Measurements from ENCODE around the gene GAL. TPM values are rescaled to one million over a fixed set of nuclear protein-coding genes. Genes with fewer than 3 reads are reported as not detected.

The GAL gene
- total RNA-seq, 2 experiments from 2014 or later, result not detected

DNA sequence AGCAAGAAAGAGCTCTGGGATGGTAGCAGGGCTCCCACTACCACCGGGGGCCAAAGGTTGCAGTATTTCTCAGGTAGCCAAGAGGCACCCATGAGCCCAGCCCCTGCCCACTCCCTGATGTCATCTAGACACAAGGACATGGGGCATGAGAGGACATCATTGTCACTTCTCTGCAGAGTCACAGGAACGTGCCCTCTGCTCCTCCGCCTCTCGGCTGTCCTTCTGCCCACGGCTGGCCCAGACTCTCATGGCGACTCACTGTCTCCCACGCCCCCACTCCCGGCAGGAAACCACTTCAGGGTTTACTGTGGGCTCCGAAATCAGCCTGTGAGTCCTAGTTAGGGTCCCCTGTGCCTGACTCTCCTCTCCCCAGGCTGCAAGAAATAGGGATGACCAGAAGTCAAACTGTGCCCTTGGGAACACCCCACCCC is 1.8 kb upstream of the GAL start:
- no peak overlapping the region for H3K4me3 Mint-ChIP-seq
- H3K27ac Mint-ChIP-seq, result no peak overlapping the region
- peaks cover 48% of the 10 kb centered on the region for H3K27me3 Mint-ChIP-seq
- no peaks in the 10 kb centered on the region for H3K9me3 Mint-ChIP-seq
- H3K4me1 Mint-ChIP-seq, result no peaks in the 10 kb centered on the region
- ATAC-seq (ENCODE audit: low read depth) (no peak), DNase-seq (no peak)
- no peaks in the 10 kb centered on the region for H3K36me3 Mint-ChIP-seq
- POLR2A ChIA-PET, result no interaction called here

DNA sequence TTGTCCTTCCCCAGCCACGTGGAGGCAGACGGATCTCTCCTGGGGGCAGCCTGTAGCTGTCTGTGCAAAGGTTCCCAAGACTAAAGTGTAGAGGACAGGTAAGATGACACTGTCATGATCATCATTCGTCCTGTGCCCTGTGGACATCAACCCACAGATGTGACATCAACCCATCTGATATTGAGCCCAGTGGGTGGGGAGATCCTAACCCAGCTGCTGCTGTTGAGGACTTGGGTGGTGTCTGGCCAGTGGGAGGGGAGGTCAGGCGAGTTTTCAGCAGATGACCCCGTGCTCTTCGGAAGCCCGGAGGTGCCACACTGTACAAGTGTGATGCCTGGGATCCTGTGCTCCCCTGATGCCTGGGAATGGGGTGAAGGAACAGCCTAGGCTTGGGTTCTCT is 1.2 kb upstream of the GAL start:
- Mint-ChIP-seq H3K27me3 (peaks cover 51% of the 10 kb centered on the region), H3K4me1 (no peaks in the 10 kb centered on the region), H3K27ac (no peak overlapping the region), H3K4me3 (no peak overlapping the region), H3K36me3 (no peaks in the 10 kb centered on the region), H3K9me3 (no peaks in the 10 kb centered on the region)
- ATAC-seq (ENCODE audit: low read depth) (no peak), DNase-seq (no peak)
- POLR2A ChIA-PET, result no interaction called here

DNA sequence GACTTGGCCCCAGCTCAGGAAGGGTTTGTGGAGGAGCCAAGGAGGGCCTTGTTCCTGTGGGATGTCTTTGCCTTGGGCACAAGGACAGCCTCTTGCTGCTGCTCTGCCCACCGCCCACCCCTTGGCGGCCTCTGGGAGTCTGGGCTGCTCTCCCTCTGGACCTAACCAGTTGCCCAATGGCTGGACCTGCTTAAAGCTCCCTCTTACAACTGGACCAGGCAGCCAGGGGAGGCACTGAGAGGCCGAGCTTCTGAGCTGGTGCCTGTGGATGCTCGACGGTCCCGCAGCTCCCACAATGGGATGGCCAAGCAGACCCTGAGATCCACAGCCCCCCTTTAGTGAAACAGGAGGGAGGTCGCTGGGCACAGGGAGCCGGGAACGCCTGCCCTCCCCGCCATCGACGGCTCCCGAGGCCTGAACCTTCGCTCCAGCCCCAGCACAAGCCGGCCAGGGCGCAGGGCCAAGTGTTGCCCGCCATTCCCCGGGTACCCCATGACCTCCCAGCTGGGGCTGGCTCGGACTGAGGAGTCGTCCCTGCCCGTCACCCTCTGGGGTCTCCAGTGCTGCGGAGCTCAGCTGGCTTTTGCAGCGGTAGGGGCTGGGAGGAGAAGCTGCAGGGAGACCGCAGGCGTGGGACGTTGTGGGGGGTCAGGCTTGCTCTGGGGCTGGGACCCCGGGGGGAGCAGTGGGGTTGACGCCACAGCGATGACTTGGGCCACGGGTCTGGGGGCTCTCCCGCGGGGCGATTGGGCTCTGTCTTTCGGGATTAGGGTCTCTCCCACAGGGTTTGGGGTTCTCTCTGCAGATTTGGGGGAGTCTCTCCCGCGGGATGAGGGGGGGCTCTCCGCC is 584 bp upstream of the GAL start:
- Mint-ChIP-seq H3K9me3 (no peaks in the 10 kb centered on the region), H3K4me3 (no peak overlapping the region), H3K36me3 (no peaks in the 10 kb centered on the region), H3K4me1 (no peaks in the 10 kb centered on the region), H3K27me3 (peaks cover 54% of the 10 kb centered on the region), H3K27ac (no peak overlapping the region)
- ATAC-seq (ENCODE audit: low read depth) (no peak), DNase-seq (no peak)
- POLR2A ChIA-PET, result no interaction called here

DNA sequence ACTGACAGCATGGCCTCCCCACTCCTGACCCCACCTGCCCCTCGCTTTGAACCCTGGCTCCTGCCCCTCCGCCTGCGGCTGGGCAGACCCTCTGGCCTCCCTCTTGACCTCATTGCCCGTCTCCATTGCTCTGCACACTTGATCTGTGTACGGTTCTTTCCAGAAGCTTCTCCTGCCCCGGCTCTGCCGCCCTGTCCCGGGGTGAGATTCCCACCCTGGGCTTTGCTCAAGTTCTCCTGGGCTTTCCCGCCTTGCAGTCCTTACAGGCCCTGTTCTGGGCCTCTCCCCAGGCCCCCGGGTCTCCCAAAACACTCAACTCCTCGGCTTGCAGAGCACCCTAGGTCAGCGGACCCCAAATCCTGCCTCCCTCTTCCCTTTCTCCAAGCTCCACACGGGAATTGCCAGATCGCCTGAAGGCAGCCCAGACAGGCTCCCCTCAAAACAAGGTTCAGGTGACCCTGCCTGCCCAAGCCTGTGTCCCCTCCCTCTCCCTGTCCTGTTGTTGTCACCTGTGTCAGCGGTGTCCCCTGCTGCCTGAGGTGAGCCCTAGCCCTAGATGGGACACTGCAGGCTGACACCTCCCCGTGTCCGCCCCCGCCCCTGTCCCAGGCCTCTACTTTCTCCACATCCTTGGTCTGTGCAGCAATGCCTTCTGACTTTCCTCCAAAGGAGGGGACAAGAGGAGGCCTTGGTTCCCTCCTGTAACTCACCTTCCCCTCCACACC is 1.5 kb downstream of the GAL start:
- Mint-ChIP-seq H3K9me3 (no peaks in the 10 kb centered on the region), H3K36me3 (no peaks in the 10 kb centered on the region), H3K27ac (no peak overlapping the region), H3K4me1 (peaks cover 7% of the 10 kb centered on the region), H3K27me3 (peaks cover 71% of the 10 kb centered on the region), H3K4me3 (no peak overlapping the region)
- ATAC-seq (ENCODE audit: low read depth) (no peak), DNase-seq (no peak)
- POLR2A ChIA-PET, result no interaction called here

DNA sequence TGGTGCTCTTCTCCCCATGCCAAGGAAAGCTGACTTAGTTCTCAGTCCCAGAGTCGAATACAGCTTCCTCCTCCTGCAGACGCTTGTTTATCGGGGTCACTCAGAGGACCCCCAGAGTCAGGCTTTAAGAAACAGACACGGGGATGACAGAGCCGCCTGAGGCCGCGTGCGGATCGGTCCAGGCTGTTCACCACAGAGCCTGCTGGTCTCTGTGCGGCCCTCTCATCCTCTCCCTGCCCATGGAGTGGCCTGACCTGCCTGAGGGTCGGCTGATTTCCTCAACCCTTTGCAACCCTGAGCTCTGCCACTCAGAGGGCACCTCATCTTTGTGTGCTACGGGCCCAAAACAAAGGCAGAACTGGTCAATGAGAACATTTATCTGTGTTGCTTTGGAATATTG is 2.1 kb downstream of the GAL start:
- H3K36me3 Mint-ChIP-seq, result no peaks in the 10 kb centered on the region
- H3K27me3 Mint-ChIP-seq, result peaks cover 76% of the 10 kb centered on the region
- no peak for ATAC-seq (ENCODE audit: low read depth)
- H3K4me1 Mint-ChIP-seq, result peaks cover 13% of the 10 kb centered on the region
- no peak overlapping the region for H3K4me3 Mint-ChIP-seq
- H3K9me3 Mint-ChIP-seq, result no peaks in the 10 kb centered on the region
- POLR2A ChIA-PET, result no interaction called here
- no peak overlapping the region for H3K27ac Mint-ChIP-seq
- no peak for DNase-seq

DNA sequence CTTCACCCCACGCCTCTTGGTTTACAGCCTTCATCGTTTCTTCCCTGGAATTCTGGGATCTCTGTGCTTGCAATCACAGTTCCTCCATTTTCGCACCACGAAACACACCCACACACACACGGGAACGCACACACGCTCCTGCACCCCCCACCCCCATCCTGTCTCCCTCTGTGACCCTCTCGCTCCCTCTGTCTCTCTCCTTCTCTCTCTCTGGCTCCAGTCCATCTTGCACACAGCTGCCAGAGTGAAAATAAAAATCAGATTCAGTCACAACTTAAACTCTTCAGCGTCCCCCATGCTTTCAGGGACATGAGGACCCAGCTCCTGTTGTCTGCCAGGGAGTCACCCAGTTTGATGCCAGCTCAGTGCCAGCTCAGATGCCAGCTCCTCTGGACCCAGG is 3.0 kb downstream of the GAL start:
- no peaks in the 10 kb centered on the region for H3K36me3 Mint-ChIP-seq
- H3K27ac Mint-ChIP-seq, result no peak overlapping the region
- H3K4me3 Mint-ChIP-seq, result no peak overlapping the region
- no peak for ATAC-seq (ENCODE audit: low read depth)
- DNase-seq, result no peak
- peaks cover 14% of the 10 kb centered on the region for H3K4me1 Mint-ChIP-seq
- no peaks in the 10 kb centered on the region for H3K9me3 Mint-ChIP-seq
- POLR2A ChIA-PET, result no interaction called here
- H3K27me3 Mint-ChIP-seq, result peaks cover 69% of the 10 kb centered on the region

GRCh38 chr11:68687986-68688385 is 3.6 kb downstream of the GAL start:
- H3K36me3 Mint-ChIP-seq, result no peaks in the 10 kb centered on the region
- no peak overlapping the region for H3K4me3 Mint-ChIP-seq
- ATAC-seq (ENCODE audit: low read depth) (no peak), DNase-seq (no peak)
- no peaks in the 10 kb centered on the region for H3K9me3 Mint-ChIP-seq
- POLR2A ChIA-PET, result no interaction called here
- peaks cover 14% of the 10 kb centered on the region for H3K4me1 Mint-ChIP-seq
- H3K27ac Mint-ChIP-seq, result no peak overlapping the region
- H3K27me3 Mint-ChIP-seq, result peaks cover 69% of the 10 kb centered on the region

DNA sequence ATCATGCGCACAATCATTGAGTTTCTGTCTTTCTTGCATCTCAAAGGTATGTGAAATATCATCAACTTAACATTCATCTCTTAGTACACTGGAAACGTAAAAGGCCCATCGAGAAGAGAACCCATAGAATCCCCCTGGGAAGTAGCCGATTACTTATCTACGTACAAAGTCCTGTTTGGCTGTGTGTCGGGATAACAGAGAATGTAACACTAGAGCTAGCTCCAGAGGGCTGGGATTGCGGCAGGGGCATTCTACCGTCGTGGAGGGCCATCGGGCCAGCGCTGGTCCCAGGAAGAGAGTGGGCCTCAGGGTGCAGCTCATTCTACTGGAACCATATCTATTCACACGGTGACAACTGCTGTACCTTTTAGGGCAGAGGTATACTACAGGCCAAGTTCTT is 4.5 kb downstream of the GAL start:
- DNase-seq, result no peak
- Mint-ChIP-seq H3K4me3 (no peak overlapping the region), H3K27ac (no peak overlapping the region), H3K4me1 (peaks cover 14% of the 10 kb centered on the region), H3K36me3 (no peaks in the 10 kb centered on the region), H3K9me3 (no peaks in the 10 kb centered on the region), H3K27me3 (peaks cover 62% of the 10 kb centered on the region)
- no peak for ATAC-seq (ENCODE audit: low read depth)
- POLR2A ChIA-PET, result no interaction called here

DNA sequence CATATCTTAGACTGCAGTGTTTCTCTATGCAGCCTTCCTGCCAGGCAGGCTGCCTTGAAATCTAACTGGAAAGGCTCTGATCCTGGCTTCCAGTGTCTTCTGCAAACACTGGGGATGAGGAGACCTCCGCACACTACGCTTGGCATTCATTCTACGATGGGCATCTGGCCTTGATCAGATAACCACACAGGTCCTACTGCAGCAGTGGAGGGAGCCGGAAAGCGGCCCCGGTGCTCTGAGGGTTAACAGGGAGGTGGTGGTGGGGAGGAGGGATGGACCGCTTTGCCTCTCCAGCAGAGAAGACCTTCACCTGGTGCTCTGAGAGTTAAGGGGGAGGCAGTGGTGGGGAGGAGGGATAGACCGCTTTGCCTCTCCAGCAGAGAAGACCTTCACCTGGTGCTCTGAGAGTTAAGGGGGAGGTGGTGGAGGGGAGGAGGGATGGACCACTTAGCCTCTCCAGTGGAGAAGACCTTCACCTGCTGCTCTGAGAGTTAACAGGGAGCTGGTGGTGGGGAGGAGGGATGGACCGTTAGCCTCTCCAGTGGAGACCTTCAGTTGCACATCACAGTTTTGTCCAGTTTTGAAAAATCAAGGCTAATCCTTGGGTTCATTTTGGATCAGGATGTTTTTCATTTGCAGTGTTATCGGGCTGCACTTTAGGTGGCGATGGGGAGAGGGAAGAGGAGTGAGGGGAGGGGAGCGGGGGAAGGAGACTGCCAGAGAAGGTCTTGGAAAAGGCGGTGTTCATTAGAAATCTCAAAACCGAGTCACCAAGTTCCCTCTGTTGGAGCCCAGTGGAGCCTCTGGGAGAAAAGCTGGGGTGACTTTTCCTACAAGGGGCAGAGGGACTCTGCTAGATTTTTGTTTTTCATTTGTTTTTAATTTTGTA is 5.6 kb downstream of the GAL start:
- ATAC-seq (ENCODE audit: low read depth), result no peak
- Mint-ChIP-seq H3K27ac (no peak overlapping the region), H3K9me3 (no peaks in the 10 kb centered on the region), H3K36me3 (no peaks in the 10 kb centered on the region), H3K27me3 (peaks cover 65% of the 10 kb centered on the region), H3K4me1 (peaks cover 14% of the 10 kb centered on the region), H3K4me3 (peak overlapping the region; percentile 44)
- no peak for DNase-seq
- POLR2A ChIA-PET, result no interaction called here

DNA sequence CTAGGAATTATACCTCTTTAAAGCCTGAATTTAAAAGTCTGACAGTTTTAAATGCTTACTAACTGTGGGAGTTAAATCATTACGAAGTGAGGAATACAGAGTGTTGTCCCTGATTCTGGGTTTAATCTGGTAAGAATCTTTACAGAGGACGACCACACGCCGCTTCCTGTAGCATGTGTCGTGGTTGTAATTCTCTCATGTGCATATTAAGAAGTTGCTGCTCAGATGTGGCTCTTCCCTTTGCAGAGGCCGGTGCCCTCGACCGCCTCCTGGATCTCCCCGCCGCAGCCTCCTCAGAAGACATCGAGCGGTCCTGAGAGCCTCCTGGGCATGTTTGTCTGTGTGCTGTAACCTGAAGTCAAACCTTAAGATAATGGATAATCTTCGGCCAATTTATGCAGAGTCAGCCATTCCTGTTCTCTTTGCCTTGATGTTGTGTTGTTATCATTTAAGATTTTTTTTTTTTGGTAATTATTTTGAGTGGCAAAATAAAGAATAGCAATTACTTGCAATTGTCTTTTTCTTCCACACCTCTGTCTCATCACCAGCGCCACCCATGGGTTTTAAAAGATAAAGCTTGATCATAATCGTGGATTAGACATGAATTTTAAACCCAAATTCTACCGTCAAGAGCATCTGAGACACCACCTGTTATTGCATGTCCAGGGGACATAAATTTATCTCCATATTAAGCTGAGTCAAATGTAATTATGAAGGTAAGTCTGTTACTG is 6.5 kb downstream of the GAL start:
- ATAC-seq (ENCODE audit: low read depth), result peak; percentile 94
- H3K4me1 Mint-ChIP-seq, result peaks cover 14% of the 10 kb centered on the region
- DNase-seq, result peak; percentile 61
- peak overlapping the region; percentile 44 for H3K4me3 Mint-ChIP-seq
- H3K9me3 Mint-ChIP-seq, result no peaks in the 10 kb centered on the region
- H3K36me3 Mint-ChIP-seq, result no peaks in the 10 kb centered on the region
- POLR2A ChIA-PET, result no interaction called here
- H3K27ac Mint-ChIP-seq, result no peak overlapping the region
- H3K27me3 Mint-ChIP-seq, result peaks cover 57% of the 10 kb centered on the region

- no peak overlapping the region for H3K4me3 Mint-ChIP-seq
- POLR2A ChIA-PET, result no interaction called here
- H3K9me3 Mint-ChIP-seq, result peaks cover 2% of the 10 kb centered on the region
- H3K36me3 Mint-ChIP-seq, result no peaks in the 10 kb centered on the region
- H3K4me1 Mint-ChIP-seq, result peaks cover 14% of the 10 kb centered on the region
- H3K27ac Mint-ChIP-seq, result no peak overlapping the region
- no peak for ATAC-seq (ENCODE audit: low read depth)
- no peak for DNase-seq
- peaks cover 56% of the 10 kb centered on the region for H3K27me3 Mint-ChIP-seq
These were observed 7.0 kb downstream of the GAL start for GRCh38 chr11:68691402-68691784.

GRCh38 chr11:68692115-68692514 is 7.8 kb downstream of the GAL start:
- peaks cover 2% of the 10 kb centered on the region for H3K9me3 Mint-ChIP-seq
- no peak overlapping the region for H3K27ac Mint-ChIP-seq
- no peak for ATAC-seq (ENCODE audit: low read depth)
- no peak for DNase-seq
- H3K4me3 Mint-ChIP-seq, result no peak overlapping the region
- POLR2A ChIA-PET, result interaction anchor here (0.7 kb wide), 1 partner anchor 63 kb away, joined by 4 read pairs; no protein-coding TSS in a partner anchor
- H3K36me3 Mint-ChIP-seq, result no peaks in the 10 kb centered on the region
- H3K4me1 Mint-ChIP-seq, result peaks cover 14% of the 10 kb centered on the region
- H3K27me3 Mint-ChIP-seq, result peaks cover 50% of the 10 kb centered on the region

Measured in activated naive CD8-positive, alpha-beta T cell treated with anti-CD3 and anti-CD28 coated beads, Interleukin-2, amount 10 ng/mL, durations not matched to agents 7 days and 5 days (primary cell).